ENCODE measurements around the gene GSN. TPM values are rescaled to one million over a fixed set of nuclear protein-coding genes. Genes with fewer than 3 reads are reported as not detected.
A peak's percentile ranks its signal among the peaks of the same experiment; 100 is the strongest.

Gene GSN
- total and polyA plus RNA-seq, 10 of the 15 experiments (the other 5 are each of a cell fraction or from before 2014, with no cell fraction given) = 0.66 to 9.2 (median 6.2) TPM

GRCh38 chr9:121322037-121322736 is 54.2 kb downstream of the GSN start:
- intact Hi-C loops (cut with micrococcal nuclease; ENCODE audit: unreplicated experiment) = no loop called here
- FAIRE-seq (no peak), DNase-seq (ENCODE audit: low read depth, low spot score) (no peak), ATAC-seq (no peak)
- peak; percentile 54 for TF ChIP-seq RUNX3 (IDR thresholded peaks at IDR 0.05; ENCODE audit: low read length)
- TF ChIP-seq E2F8 (IDR thresholded peaks at IDR 0.05; ENCODE audit: low read depth, partially characterized antibody) = no peak
- 41% methylated on average over 5 of the region's 5 CpGs for WGBS (ENCODE audit: insufficient coverage, insufficient replicate concordance, low lambda C conversion rate, missing lambda C conversion rate)
- CTCF ChIA-PET = interaction anchor here (1.0 to 10.7 kb wide), 5 partner anchors 19 to 109 kb away, joined by 4 to 318 read pairs (median 33); no protein-coding TSS in a partner anchor
- Histone ChIP-seq H3K4me2 (ENCODE audit: control insufficient read depth, insufficient read depth) (no peak overlapping the region), H4K20me1 (ENCODE audit: control insufficient read depth, insufficient read depth) (no peaks in the 10 kb centered on the region), H2AFZ (ENCODE audit: control insufficient read depth, low read depth, low read length) (peak overlapping the region; percentile 30; the same call in 1 of the 2 replicates), H3K4me1 (ENCODE audit: control insufficient read depth, insufficient read depth, low read length) (peaks cover 9% of the 10 kb centered on the region), H3K27ac (ENCODE audit: control insufficient read depth, insufficient read depth) (no peak overlapping the region; the same call in 1 of the 2 replicates), H3K9me3 (replicated peaks; ENCODE audit: control insufficient read depth, insufficient read depth, low read length) (no peaks in the 10 kb centered on the region), H3K36me3 (ENCODE audit: control insufficient read depth in 2 of 2, insufficient read depth in 2 of 2, low read length in 1 of 2) (peaks cover 0 to 3% of the 10 kb centered on the region in 2 experiments; a peak in 2 of 4 replicates), H3K79me2 (ENCODE audit: control insufficient read depth, insufficient read depth, low read length) (no peaks in the 10 kb centered on the region), H3K27me3 (replicated peaks in 1 of 2; ENCODE audit: control insufficient read depth in 2 of 2, insufficient read depth in 2 of 2, low read length in 1 of 2) (no peaks in the 10 kb centered on the region), H3K9ac (ENCODE audit: control insufficient read depth, insufficient read depth, low read length) (no peak overlapping the region), H3K4me3 (no peak overlapping the region)
- SMC1A ChIA-PET (ENCODE audit: uncharacterized antibody, unreplicated experiment) = interaction anchor here (2.8 to 5.9 kb wide), 2 partner anchors 22 to 56 kb away, joined by 13 to 83 read pairs; no protein-coding TSS in a partner anchor
- POLR2A ChIA-PET = no interaction called here
- RAD21 ChIA-PET (ENCODE audit: unreplicated experiment) = interaction anchor here (1.8 kb wide), 1 partner anchor 77 kb away, joined by 7 read pairs; no protein-coding TSS in a partner anchor
- in situ Hi-C loops (cut with MboI) = no loop called here
- no TSS peak for BruUV-seq (replicated peaks)
